GM12878 (cell line): ENCODE results near the gene SENP5. TPM values are rescaled to one million over a fixed set of nuclear protein-coding genes. Genes with fewer than 3 reads are reported as not detected.
A peak's percentile ranks its signal among the peaks of the same experiment; 100 is the strongest.

Experiments
- ATAC-seq: fragments of 200-7000 bp; cut with Tn5 transposase; 3 replicates; pipeline ENCODE4 v1.9.1; 2020; ENCODE audit warnings: mild to moderate bottlenecking, moderate library complexity
- BruUV-seq: library from RNA; stranded (reverse); fragments of 400-500 nt; replicated peaks from 2 replicates; lab custom pipeline; 2021; lab: Mats Ljungman, UMichigan
- CTCF ChIA-PET: fragments of 300-600 bp; sonication (Branson Sonifier 250); formaldehyde crosslinking; extraction: SDS; loops from one replicate; lab custom pipeline; 2021; ENCODE audit warnings: inconsistent platforms; lab: Yijun Ruan, JAX
- POLR2A ChIA-PET: fragments of 350-600 bp; formaldehyde crosslinking; extraction: SDS; loops from one replicate; lab custom pipeline; 2021; ENCODE audit warnings: inconsistent platforms; lab: Charles Lee
- RAD21 ChIA-PET: fragments of 300-600 bp; sonication (Branson Sonifier 250); formaldehyde crosslinking; loops from one replicate; lab custom pipeline; 2023; ENCODE audit warnings: antibody characterized with exemption; ENCODE audit not compliant: unreplicated experiment; lab: Charles Lee
- SMC1A ChIA-PET: fragments of 300-600 bp; sonication (Branson Sonifier 250); formaldehyde crosslinking; loops from one replicate; lab custom pipeline; 2023; ENCODE audit not compliant: unreplicated experiment, uncharacterized antibody; lab: Charles Lee
- DNase-seq: peaks from one replicate; pipeline ENCODE4 v3.0.0-alpha.2; 2011; ENCODE audit warnings: low read depth, low spot score
- FAIRE-seq: peaks from 3 replicates; lab custom pipeline; 2011; peaks lifted over from hg19 to GRCh38; lab: Jason Lieb, UNC
- H2AFZ ChIP-seq: 2 replicates; pipeline ENCODE4 v1.6.0; 2011; ENCODE audit warnings: low read depth, low read length, control low read depth; ENCODE audit not compliant: control insufficient read depth
- H3K27ac ChIP-seq: 2 replicates; pipeline ENCODE4 v1.5.1; 2011; ENCODE audit warnings: control low read depth; ENCODE audit not compliant: control insufficient read depth, insufficient read depth
- H3K27me3 ChIP-seq, 2 experiments: replicated peaks in 1 of 2; 2 replicates each; pipeline versions ENCODE4 v1.6.0 to v1.6.1; 2011; ENCODE audit warnings: low read length in 1 of 2; ENCODE audit not compliant: control insufficient read depth in 2 of 2, insufficient read depth in 2 of 2
- H3K36me3 ChIP-seq, 2 experiments: 2 replicates each; pipeline ENCODE4 v1.5.1; 2011; ENCODE audit warnings: low read length in 1 of 2; ENCODE audit not compliant: control insufficient read depth in 2 of 2, insufficient read depth in 2 of 2
- H3K4me1 ChIP-seq: 2 replicates; pipeline ENCODE4 v1.6.1; 2011; ENCODE audit warnings: mild to moderate bottlenecking, low read length, moderate library complexity, mixed read lengths; ENCODE audit not compliant: control insufficient read depth, insufficient read depth
- H3K4me2 ChIP-seq: 2 replicates; pipeline ENCODE4 v1.6.0; 2011; ENCODE audit warnings: control low read depth; ENCODE audit not compliant: control insufficient read depth, insufficient read depth
- H3K4me3 ChIP-seq: fragments of 200-600 bp; sonication (generic); 2 replicates; pipeline ENCODE4 v1.5.1; 2016
- H3K79me2 ChIP-seq: 2 replicates; pipeline ENCODE4 v1.6.0; 2011; ENCODE audit warnings: low read length; ENCODE audit not compliant: control insufficient read depth, insufficient read depth
- H3K9ac ChIP-seq: 2 replicates; pipeline ENCODE4 v1.8.0; 2011; ENCODE audit warnings: low read length, control low read depth, mixed read lengths; ENCODE audit not compliant: control insufficient read depth, insufficient read depth
- H3K9me3 ChIP-seq: replicated peaks from 3 replicates; pipeline ENCODE4 v1.5.1; 2011; ENCODE audit warnings: mild to moderate bottlenecking, low read length; ENCODE audit not compliant: control insufficient read depth, insufficient read depth
- H4K20me1 ChIP-seq: 2 replicates; pipeline ENCODE4 v1.6.0; 2011; ENCODE audit not compliant: control insufficient read depth, insufficient read depth
- ASH2L ChIP-seq: fragments of 300-600, 200-600 bp; sonication (generic); IDR thresholded peaks from 2 replicates; pipeline ENCODE4 v1.6.1; 2017; ENCODE audit warnings: low read depth, mild to moderate bottlenecking, borderline replicate concordance
- CHD4 ChIP-seq: fragments of 200-600 bp; sonication (generic); IDR thresholded peaks from 2 replicates; pipeline ENCODE4 v1.6.1; 2016; ENCODE audit warnings: mild to moderate bottlenecking
- HDAC6 ChIP-seq: fragments of 200-600 bp; sonication (generic); IDR thresholded peaks from one replicate; pipeline ENCODE4 v1.8.0; 2017; ENCODE audit warnings: antibody characterized with exemption; ENCODE audit not compliant: unreplicated experiment
- IKZF2 ChIP-seq, 2 experiments: fragments of 450-650 bp; IDR thresholded peaks; 2 replicates each; pipeline ENCODE4 v1.6.1; 2017; ENCODE audit warnings: mild to moderate bottlenecking in 2 of 2, moderate library complexity in 2 of 2
- JUNB ChIP-seq: IDR thresholded peaks from 2 replicates; pipeline ENCODE4 v1.6.1; 2016; ENCODE audit warnings: antibody characterized with exemption, mild to moderate bottlenecking
- KLF5 ChIP-seq: fragments of 450-650 bp; IDR thresholded peaks from 2 replicates; pipeline ENCODE4 v1.6.1; 2014; ENCODE audit warnings: mild to moderate bottlenecking; ENCODE audit not compliant: partially characterized antibody
- MEF2A ChIP-seq: IDR thresholded peaks from 2 replicates; pipeline ENCODE4 v1.6.1; 2011; ENCODE audit warnings: low read depth, mild to moderate bottlenecking, low read length, moderate library complexity; ENCODE audit not compliant: insufficient read depth
- PML ChIP-seq: IDR thresholded peaks from 2 replicates; pipeline ENCODE4 v1.6.1; 2012; ENCODE audit warnings: low read length, inconsistent platforms
- RCOR1 ChIP-seq: conservative IDR thresholded peaks from 2 replicates; pipeline ENCODE4 v1.6.1; 2012; ENCODE audit warnings: low read depth, low read length, improper control_type of control experiment
- SIX5 ChIP-seq: IDR thresholded peaks from 2 replicates; pipeline ENCODE4 v1.6.1; 2011; ENCODE audit warnings: mild to moderate bottlenecking, low read depth, low read length, moderate library complexity; ENCODE audit not compliant: severe bottlenecking
- SMARCA5 ChIP-seq: fragments of 450-650 bp; IDR thresholded peaks from 2 replicates; pipeline ENCODE4 v1.6.1; 2017; ENCODE audit warnings: mild to moderate bottlenecking
- SRF ChIP-seq, 2 experiments: IDR thresholded peaks; 2 replicates each; pipeline ENCODE4 v1.6.1; 2011; ENCODE audit warnings: low read depth in 2 of 2, low read length in 2 of 2, mild to moderate bottlenecking in 1 of 2, moderate library complexity in 1 of 2
- YBX1 ChIP-seq: fragments of 450-650 bp; IDR thresholded peaks from 2 replicates; pipeline ENCODE4 v1.6.1; 2016; ENCODE audit warnings: antibody characterized with exemption
- WGBS: methylation state at CpG from one replicate; pipeline ENCODE4 v1.1.6; 2016; ENCODE audit warnings: low lambda C conversion rate; ENCODE audit not compliant: insufficient replicate concordance, insufficient coverage; ENCODE audit errors: missing lambda C conversion rate; 5-methylcytosine and 5-hydroxymethylcytosine counted together
- in situ Hi-C: fragments of 300-500 bp; cut with MboI; formaldehyde crosslinking; loops from 9 replicates; pipeline ENCODE4 v1.14.3; 2018; ENCODE audit warnings: mixed read lengths
- intact Hi-C: fragments of 100-400 bp; cut with micrococcal nuclease; formaldehyde crosslinking; loops from one replicate; pipeline ENCODE4 v1.14.2; 2022; ENCODE audit not compliant: unreplicated experiment
- polyA plus RNA-seq, 11 experiments: library from polyadenylated mRNA; depleted of rRNA in 4 of 11; unstranded in 6 of 11; stranded (reverse) in 5 of 11; fragments of >200 nt; fragmentation: Nextera tagmentation in 4 of 11; fragmentation: Illumina TruSeq in 1 of 11; extraction: Ambion mirVana in 4 of 11; extraction: Trizol in 1 of 11; gene quantifications; 1 replicate in 1 of 11; 2 replicates in 10 of 11; pipeline versions ENCODE4 v1.2.1 to v1.2.3, GENCODE V29; 2011 to 2016; ENCODE audit warnings: inconsistent platforms in 2 of 11, missing spikeins in 2 of 11, low read depth in 1 of 11
- total RNA-seq, 4 experiments: library from RNA; depleted of rRNA in 3 of 4; stranded (reverse); fragments of >200 nt in 3 of 4; fragmentation: Illumina TruSeq in 1 of 4; extraction: Trizol in 1 of 4; gene quantifications; 2 replicates each; pipeline versions ENCODE4 v1.2.1 to v1.2.3, GENCODE V29; 2013 to 2021
- TF ChIP-seq, protein P1 (sequence below): fragments of 450-650 bp; IDR thresholded peaks from 2 replicates; pipeline ENCODE4 v1.6.1; 2017; ENCODE audit warnings: mild to moderate bottlenecking
- TF ChIP-seq, protein P2 (sequence below): fragments of 450-650 bp; IDR thresholded peaks from 2 replicates; pipeline ENCODE4 v1.6.1; 2016; ENCODE audit warnings: mild to moderate bottlenecking

Gene SENP5
- total and polyA plus RNA-seq, 10 of the 15 experiments (the other 5 are each of a cell fraction or from before 2014, with no cell fraction given), result 6.4 to 28.4 (median 15.6) TPM

DNA sequence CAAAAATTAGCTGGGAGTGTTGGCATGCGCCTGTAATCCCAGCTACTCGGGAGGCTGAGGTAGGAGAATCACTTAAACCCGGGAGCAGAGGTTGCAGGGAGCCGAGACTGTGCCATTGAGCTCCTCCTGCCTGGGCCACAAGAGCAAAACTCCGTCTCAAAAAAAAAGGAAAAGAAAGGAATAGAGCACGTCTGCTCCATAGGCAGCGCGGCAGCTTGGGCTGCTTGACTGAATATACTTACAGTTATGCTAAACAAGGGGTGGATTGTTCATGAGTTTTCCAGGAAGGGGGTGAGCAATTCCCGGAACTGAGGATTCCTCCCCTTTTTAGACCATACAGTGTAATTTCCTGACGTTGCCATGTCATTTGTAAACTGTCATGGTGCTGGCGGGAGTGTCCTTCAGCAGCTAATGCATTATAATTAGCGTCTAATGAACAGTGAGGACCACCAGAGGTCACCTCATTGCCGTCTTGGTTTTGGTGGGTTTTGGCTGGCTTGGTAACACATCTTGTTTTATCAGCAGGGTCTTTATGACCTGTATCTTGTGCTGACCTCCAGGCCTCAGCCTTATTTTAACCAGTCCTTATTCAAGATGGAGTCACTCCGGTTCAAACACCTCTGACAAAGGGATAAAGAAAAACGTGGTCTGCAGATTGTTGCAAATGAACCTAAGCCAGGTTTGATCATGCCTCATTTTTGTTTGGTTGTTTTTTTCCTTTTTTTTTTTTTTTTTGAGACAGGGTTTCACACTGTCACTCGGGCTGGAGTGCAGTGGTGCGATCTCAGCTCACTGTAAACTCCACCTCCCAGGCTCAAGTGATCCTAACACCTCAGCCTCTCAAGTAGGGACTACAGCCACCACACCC, 24.9 kb upstream of the SENP5 start:
- POLR2A ChIA-PET, result no interaction called here
- Histone ChIP-seq H3K4me2 (no peak overlapping the region), H3K27ac (no peak overlapping the region), H3K9ac (no peak overlapping the region), H3K9me3 (no peaks in the 10 kb centered on the region), H3K36me3 (no peaks in the 10 kb centered on the region), H2AFZ (0 out of 2 replicates have a peak overlapping the region, but pooled peaks have one; percentile 4), H3K79me2 (no peaks in the 10 kb centered on the region), H3K4me1 (no peaks in the 10 kb centered on the region), H4K20me1 (no peaks in the 10 kb centered on the region), H3K4me3 (no peak overlapping the region), H3K27me3 (no peaks in the 10 kb centered on the region)
- TF ChIP-seq ASH2L, result no peak
- TF ChIP-seq, protein P1, sequence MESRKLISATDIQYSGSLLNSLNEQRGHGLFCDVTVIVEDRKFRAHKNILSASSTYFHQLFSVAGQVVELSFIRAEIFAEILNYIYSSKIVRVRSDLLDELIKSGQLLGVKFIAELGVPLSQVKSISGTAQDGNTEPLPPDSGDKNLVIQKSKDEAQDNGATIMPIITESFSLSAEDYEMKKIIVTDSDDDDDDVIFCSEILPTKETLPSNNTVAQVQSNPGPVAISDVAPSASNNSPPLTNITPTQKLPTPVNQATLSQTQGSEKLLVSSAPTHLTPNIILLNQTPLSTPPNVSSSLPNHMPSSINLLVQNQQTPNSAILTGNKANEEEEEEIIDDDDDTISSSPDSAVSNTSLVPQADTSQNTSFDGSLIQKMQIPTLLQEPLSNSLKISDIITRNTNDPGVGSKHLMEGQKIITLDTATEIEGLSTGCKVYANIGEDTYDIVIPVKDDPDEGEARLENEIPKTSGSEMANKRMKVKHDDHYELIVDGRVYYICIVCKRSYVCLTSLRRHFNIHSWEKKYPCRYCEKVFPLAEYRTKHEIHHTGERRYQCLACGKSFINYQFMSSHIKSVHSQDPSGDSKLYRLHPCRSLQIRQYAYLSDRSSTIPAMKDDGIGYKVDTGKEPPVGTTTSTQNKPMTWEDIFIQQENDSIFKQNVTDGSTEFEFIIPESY, result no peak
- no peak for TF ChIP-seq IKZF2 (IDR thresholded peaks at IDR 0.05)
- TF ChIP-seq PML, result no peak
- no peak for TF ChIP-seq HDAC6
- TF ChIP-seq MEF2A, result no peak
- TF ChIP-seq JUNB, result no peak
- TF ChIP-seq CHD4, result no peak
- no peak for TF ChIP-seq KLF5
- TF ChIP-seq SRF (IDR thresholded peaks at IDR 0.05; ENCODE audit: low read depth in 2 of 2, low read length in 2 of 2), result no peak
- TF ChIP-seq RCOR1, result no peak
- TF ChIP-seq SIX5, result no peak
- no peak for TF ChIP-seq YBX1
- no peak for TF ChIP-seq SMARCA5
- TF ChIP-seq, protein P2, sequence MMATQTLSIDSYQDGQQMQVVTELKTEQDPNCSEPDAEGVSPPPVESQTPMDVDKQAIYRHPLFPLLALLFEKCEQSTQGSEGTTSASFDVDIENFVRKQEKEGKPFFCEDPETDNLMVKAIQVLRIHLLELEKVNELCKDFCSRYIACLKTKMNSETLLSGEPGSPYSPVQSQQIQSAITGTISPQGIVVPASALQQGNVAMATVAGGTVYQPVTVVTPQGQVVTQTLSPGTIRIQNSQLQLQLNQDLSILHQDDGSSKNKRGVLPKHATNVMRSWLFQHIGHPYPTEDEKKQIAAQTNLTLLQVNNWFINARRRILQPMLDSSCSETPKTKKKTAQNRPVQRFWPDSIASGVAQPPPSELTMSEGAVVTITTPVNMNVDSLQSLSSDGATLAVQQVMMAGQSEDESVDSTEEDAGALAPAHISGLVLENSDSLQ, result no peak
- no peak for ATAC-seq
- no peak for FAIRE-seq
- no peak for DNase-seq
- RAD21 ChIA-PET, result interaction anchor here (0.7 kb wide), 1 partner anchor 99 kb away, joined by 3 read pairs; no protein-coding TSS in a partner anchor
- WGBS, result 40% methylated on average over 15 of the region's 17 CpGs
- CTCF ChIA-PET, result interaction anchor here (1.0 to 1.5 kb wide), 2 partner anchors 127 to 345 kb away, joined by 4 read pairs; no protein-coding TSS in a partner anchor
- intact Hi-C loops (no loop called here), in situ Hi-C loops (no loop called here)
- SMC1A ChIA-PET, result interaction anchor here (0.7 kb wide), 1 partner anchor 414 kb away, joined by 3 read pairs; no protein-coding TSS in a partner anchor
- BruUV-seq, result no TSS peak
